A673 (cell line): ENCODE data around the gene FAM168A. TPM values are rescaled to one million over a fixed set of nuclear protein-coding genes. Genes with fewer than 3 reads are reported as not detected.

Experiments
- BruUV-seq: library from RNA; stranded (reverse); fragments of 400-500 nt; replicated peaks from 2 replicates; lab custom pipeline; 2021; lab: Mats Ljungman, UMichigan
- CTCF ChIA-PET: fragments of 300-600 bp; sonication (Branson Sonifier 250); formaldehyde crosslinking; loops from one replicate; lab custom pipeline; 2022; ENCODE audit warnings: antibody characterized with exemption; lab: Charles Lee
- POLR2A ChIA-PET: fragments of 300-600 bp; sonication (Branson Sonifier 250); formaldehyde crosslinking; loops from one replicate; lab custom pipeline; 2022; ENCODE audit warnings: antibody characterized with exemption; ENCODE audit not compliant: low non-redundant PET; lab: Charles Lee
- DNase-seq: peaks from one replicate; pipeline ENCODE4 v3.0.0-alpha.2; 2015; ENCODE audit warnings: low spot score
- H3K27ac ChIP-seq: fragments of 200-600 bp; sonication (generic); 2 replicates; pipeline ENCODE4 v1.5.1; 2016; ENCODE audit warnings: mixed run types, low read depth, mild to moderate bottlenecking, mixed read lengths, antibody characterized with exemption, low read length; ENCODE audit not compliant: poor library complexity, severe bottlenecking
- H3K27me3 ChIP-seq: fragments of 200-600 bp; sonication (generic); replicated peaks from 2 replicates; pipeline ENCODE4 v1.6.1; 2017; ENCODE audit warnings: mixed run types, low read depth, mild to moderate bottlenecking, mixed read lengths, antibody characterized with exemption, low read length; ENCODE audit not compliant: insufficient read depth, poor library complexity
- H3K36me3 ChIP-seq: fragments of 200-600 bp; sonication (generic); 2 replicates; pipeline ENCODE4 v1.6.1; 2016; ENCODE audit warnings: mixed run types, mild to moderate bottlenecking, mixed read lengths, antibody characterized with exemption, low read length; ENCODE audit not compliant: insufficient read depth, poor library complexity, severe bottlenecking
- H3K4me1 ChIP-seq: fragments of 200-600 bp; sonication (generic); 2 replicates; pipeline ENCODE4 v1.6.1; 2017; ENCODE audit warnings: mixed run types, mild to moderate bottlenecking, mixed read lengths, antibody characterized with exemption, low read length; ENCODE audit not compliant: insufficient read depth, poor library complexity, severe bottlenecking
- H3K4me3 ChIP-seq: fragments of 200-600 bp; sonication (generic); 2 replicates; pipeline ENCODE4 v1.5.1; 2016; ENCODE audit warnings: low read depth, mixed run types, mild to moderate bottlenecking, mixed read lengths, low read length; ENCODE audit not compliant: poor library complexity, severe bottlenecking
- H3K9me3 ChIP-seq: fragments of 200-600 bp; sonication (generic); 2 replicates; pipeline ENCODE4 v1.6.1; 2016; ENCODE audit warnings: mixed run types, low read depth, mild to moderate bottlenecking, mixed read lengths, antibody characterized with exemption, low read length; ENCODE audit not compliant: poor library complexity, severe bottlenecking
- EZH2 ChIP-seq: fragments of 200-600 bp; sonication (generic); IDR thresholded peaks from 2 replicates; pipeline ENCODE4 v1.6.1; 2017; ENCODE audit warnings: borderline replicate concordance, low read depth, mild to moderate bottlenecking, mixed read lengths, antibody characterized with exemption, low read length; ENCODE audit not compliant: poor library complexity, severe bottlenecking
- intact Hi-C: fragments of 100-400 bp; cut with micrococcal nuclease; formaldehyde crosslinking; loops from one replicate; pipeline ENCODE4 v1.10.0; 2022; ENCODE audit not compliant: unreplicated experiment
- total RNA-seq: library from RNA; stranded (reverse); gene quantifications from 2 replicates; pipeline ENCODE4 v1.2.3, GENCODE V29; 2021
- TF ChIP-seq, protein P1 (sequence below): fragments of 300-800, 200-600 bp; sonication (generic); conservative IDR thresholded peaks from 2 replicates; pipeline ENCODE4 v1.5.1; 2017; ENCODE audit warnings: low read depth, mild to moderate bottlenecking, antibody characterized with exemption, low read length, moderate library complexity, mixed read lengths

The FAM168A gene
- total RNA-seq, 1 experiment from 2014 or later, result 46.1 TPM

DNA sequence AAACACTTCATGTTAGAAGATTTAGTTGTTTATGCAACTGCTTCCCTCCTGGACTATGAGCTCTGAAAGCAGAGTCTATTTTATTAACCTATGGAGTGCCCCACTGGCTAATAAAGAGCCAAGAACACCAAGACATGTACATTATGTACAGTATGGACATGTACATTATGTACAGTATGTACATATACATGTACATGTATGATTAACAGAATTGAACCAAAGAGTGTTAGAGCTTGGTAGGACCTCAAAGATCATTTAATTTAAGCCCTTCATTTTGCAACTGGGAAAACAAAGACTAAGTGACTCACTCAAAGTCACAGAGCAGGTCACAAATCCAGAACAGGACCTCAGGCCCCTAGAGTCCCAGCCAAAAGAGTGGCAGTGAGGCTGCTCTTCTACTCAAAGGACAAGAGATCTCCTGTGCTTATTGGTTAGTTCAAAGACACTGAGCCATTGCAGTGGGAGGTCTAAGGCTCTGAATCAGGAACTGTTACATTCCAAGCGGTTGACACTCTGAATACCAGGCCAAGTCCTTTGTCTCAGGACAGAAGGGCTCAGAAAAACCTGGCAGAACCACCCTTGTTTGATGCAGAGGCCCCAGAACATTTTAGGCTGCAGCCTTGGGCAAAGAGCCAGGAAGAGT, 103.8 kb downstream of the FAM168A start:
- intact Hi-C loops, result no loop called here
- H3K4me3 ChIP-seq, result no peak overlapping the region
- no peak overlapping the region for H3K27ac ChIP-seq
- TF ChIP-seq EZH2, result no peak
- TF ChIP-seq, protein P1, sequence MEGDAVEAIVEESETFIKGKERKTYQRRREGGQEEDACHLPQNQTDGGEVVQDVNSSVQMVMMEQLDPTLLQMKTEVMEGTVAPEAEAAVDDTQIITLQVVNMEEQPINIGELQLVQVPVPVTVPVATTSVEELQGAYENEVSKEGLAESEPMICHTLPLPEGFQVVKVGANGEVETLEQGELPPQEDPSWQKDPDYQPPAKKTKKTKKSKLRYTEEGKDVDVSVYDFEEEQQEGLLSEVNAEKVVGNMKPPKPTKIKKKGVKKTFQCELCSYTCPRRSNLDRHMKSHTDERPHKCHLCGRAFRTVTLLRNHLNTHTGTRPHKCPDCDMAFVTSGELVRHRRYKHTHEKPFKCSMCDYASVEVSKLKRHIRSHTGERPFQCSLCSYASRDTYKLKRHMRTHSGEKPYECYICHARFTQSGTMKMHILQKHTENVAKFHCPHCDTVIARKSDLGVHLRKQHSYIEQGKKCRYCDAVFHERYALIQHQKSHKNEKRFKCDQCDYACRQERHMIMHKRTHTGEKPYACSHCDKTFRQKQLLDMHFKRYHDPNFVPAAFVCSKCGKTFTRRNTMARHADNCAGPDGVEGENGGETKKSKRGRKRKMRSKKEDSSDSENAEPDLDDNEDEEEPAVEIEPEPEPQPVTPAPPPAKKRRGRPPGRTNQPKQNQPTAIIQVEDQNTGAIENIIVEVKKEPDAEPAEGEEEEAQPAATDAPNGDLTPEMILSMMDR, result no peak
- no peaks in the 10 kb centered on the region for H3K9me3 ChIP-seq
- H3K4me1 ChIP-seq, result no peaks in the 10 kb centered on the region
- CTCF ChIA-PET, result interaction anchor here (1.1 kb wide), 1 partner anchor 16 kb away, joined by 3 read pairs; no protein-coding TSS in a partner anchor
- no peaks in the 10 kb centered on the region for H3K36me3 ChIP-seq
- no TSS peak for BruUV-seq
- no peaks in the 10 kb centered on the region for H3K27me3 ChIP-seq
- DNase-seq, result peak; percentile 27
- POLR2A ChIA-PET, result no interaction called here

DNA sequence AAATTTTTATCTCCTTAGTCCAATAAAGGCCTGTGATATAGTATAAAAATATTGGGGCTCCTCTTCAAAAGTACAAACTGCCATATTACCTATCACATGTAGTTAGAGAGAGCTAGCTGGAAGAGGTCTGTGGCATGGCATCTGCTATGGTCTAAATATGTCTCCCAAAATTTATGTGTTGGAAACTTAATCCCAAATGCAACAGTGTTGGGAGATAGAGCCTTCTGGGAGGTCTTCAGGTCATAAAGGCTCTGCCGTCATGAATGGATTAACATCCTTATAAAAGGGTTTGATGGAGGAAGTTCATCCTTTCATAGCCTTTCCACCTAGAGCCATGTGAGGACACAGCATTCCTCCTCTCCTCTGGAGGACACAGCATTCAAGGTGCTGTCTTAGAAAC, 116.3 kb downstream of the FAM168A start:
- Histone ChIP-seq H3K9me3 (no peaks in the 10 kb centered on the region), H3K27ac (no peak overlapping the region), H3K4me1 (peaks cover 26% of the 10 kb centered on the region), H3K4me3 (no peak overlapping the region), H3K36me3 (no peaks in the 10 kb centered on the region), H3K27me3 (no peaks in the 10 kb centered on the region)
- intact Hi-C loops, result no loop called here
- CTCF ChIA-PET, result no interaction called here
- DNase-seq, result no peak
- TF ChIP-seq, protein P1, result no peak
- no peak for TF ChIP-seq EZH2
- no TSS peak for BruUV-seq
- POLR2A ChIA-PET, result no interaction called here

DNA sequence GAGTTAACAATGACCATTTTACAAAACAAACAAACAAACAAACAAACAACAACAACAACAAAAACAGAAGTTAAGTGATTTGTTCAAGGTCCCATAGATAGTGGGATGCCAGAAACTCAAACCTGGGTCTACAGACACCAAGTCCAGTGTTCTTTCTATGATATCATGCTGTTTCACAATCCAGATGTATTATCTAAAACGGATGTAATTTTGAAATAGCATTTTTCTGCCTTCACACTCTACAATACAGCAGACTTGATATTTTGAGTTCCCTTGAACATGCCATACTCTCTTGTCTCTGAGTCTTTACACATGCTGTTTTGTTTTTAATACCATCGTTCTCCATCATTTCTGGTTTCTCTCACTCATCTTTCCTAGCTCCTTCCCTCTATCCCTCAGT, 117.2 kb downstream of the FAM168A start:
- Histone ChIP-seq H3K27ac (no peak overlapping the region), H3K36me3 (no peaks in the 10 kb centered on the region), H3K4me1 (peaks cover 26% of the 10 kb centered on the region), H3K27me3 (no peaks in the 10 kb centered on the region), H3K9me3 (no peaks in the 10 kb centered on the region), H3K4me3 (no peak overlapping the region)
- intact Hi-C loops, result no loop called here
- ChIA-PET POLR2A (no interaction called here), CTCF (no interaction called here)
- no TSS peak for BruUV-seq
- DNase-seq, result peak; percentile 47
- no peak for TF ChIP-seq EZH2
- TF ChIP-seq, protein P1, result no peak
